Erythroblast (primary cell): ENCODE results near the gene SIRT2.

Source experiments
- GATA1 ChIP-seq: IDR thresholded peaks from 2 replicates; pipeline ENCODE4 v1.6.1; 2011; ENCODE audit warnings: low read depth, mild to moderate bottlenecking, control low read depth, low read length, moderate library complexity
- POLR2A ChIP-seq: IDR thresholded peaks from 2 replicates; pipeline ENCODE4 v1.6.1; 2011; ENCODE audit warnings: mild to moderate bottlenecking, low read length

DNA sequence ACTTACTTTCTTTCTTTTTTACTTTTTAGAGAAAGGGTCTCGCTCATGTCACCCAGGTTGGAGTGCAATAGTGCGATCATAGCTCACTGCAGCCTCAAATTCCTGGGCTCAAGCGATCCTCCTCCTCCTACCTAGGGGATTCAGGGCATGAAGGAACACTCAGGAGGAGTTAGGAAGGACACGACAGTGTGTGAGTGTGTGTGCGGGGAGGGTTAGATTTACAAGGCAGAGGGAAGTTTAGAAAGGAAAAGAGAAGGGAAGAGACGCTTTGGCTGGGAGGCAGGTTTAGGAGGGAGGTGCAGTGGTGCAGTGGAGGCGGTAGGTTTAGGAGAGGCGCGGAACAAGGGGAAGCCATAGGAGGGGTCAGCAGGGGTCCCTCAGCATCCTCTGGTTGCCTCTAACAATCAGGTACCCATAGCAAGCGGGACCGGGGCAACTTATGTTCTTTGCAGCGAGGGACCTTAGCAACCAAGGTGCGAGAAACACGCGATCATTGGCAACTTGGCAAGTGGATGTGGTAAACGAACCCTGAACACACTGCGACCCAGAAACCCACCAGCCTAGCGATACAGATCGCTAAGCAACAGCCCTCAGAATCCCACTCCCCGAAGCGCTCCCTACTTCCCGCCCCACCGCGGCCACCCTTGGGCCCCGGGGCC lies 501 bp downstream of the SIRT2 start:
- no peak for TF ChIP-seq POLR2A
- TF ChIP-seq GATA1: no peak
